ENCODE measurements around the gene AQP4. TPM values are rescaled to one million over a fixed set of nuclear protein-coding genes. Genes with fewer than 3 reads are reported as not detected.

Gene AQP4
- total RNA-seq, 1 experiment from 2014 or later: not detected

DNA sequence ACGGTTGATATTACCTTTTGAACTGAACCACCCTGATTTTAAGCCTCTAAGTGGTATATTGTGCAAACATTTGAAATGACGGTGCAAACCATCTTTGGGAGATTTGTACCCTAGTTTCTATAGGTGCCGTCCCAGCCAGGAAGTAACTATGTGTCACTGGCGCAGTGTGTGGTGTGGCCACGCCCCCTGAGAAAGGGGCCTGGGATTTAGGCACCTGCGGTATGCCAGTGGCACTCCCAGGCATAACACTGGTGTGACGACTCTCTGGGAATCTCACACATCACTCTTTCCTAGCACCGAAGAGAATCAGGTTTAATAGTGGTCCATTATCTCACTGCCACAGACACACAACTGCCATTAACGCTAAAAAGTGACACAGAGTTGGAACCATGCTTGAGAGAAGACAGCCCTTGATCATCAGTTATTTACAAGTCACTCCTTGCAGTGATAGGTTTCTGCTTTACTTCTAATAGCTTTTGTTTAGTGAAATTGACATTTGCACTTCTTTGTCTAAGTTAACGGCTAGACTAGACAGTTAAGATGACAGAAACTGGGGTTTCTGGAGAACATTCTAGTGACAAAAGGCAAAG lies 11.1 kb downstream of the AQP4 start:
- in situ Hi-C loops (cut with HindIII; ENCODE audit: low pct_unique_long_range_greater_than_20kb, low sequenced_read_pairs): no loop called here
- intact Hi-C loops (cut with micrococcal nuclease; ENCODE audit: unreplicated experiment): no loop called here
- Histone ChIP-seq H3K4me1 (ENCODE audit: control insufficient read depth, insufficient read depth, low read length) (no peaks in the 10 kb centered on the region), H3K27me3 (ENCODE audit: control insufficient read depth, insufficient read depth, low read length) (no peaks in the 10 kb centered on the region), H3K27ac (ENCODE audit: low read length) (no peak overlapping the region), H3K4me3 (ENCODE audit: low read depth in 2 of 2, low read length in 2 of 2) (no peak overlapping the region), H3K9me3 (ENCODE audit: control insufficient read depth, insufficient read depth, low read depth, low read length) (no peaks in the 10 kb centered on the region), H3K36me3 (ENCODE audit: control insufficient read depth, insufficient read depth, low read length) (no peaks in the 10 kb centered on the region)
- TF ChIP-seq TCF7L2 (IDR thresholded peaks at IDR 0.05; ENCODE audit: low read depth, low read length) (no peak), SIN3A (IDR thresholded peaks at IDR 0.05; ENCODE audit: borderline replicate concordance, insufficient read depth, low read depth, low read length) (no peak), POLR2AphosphoS5 (IDR thresholded peaks at IDR 0.05; ENCODE audit: low read depth, low read length) (no peak), CTCF (IDR thresholded peaks at IDR 0.05) (no peak)
- TF ChIP-seq, protein P1, sequence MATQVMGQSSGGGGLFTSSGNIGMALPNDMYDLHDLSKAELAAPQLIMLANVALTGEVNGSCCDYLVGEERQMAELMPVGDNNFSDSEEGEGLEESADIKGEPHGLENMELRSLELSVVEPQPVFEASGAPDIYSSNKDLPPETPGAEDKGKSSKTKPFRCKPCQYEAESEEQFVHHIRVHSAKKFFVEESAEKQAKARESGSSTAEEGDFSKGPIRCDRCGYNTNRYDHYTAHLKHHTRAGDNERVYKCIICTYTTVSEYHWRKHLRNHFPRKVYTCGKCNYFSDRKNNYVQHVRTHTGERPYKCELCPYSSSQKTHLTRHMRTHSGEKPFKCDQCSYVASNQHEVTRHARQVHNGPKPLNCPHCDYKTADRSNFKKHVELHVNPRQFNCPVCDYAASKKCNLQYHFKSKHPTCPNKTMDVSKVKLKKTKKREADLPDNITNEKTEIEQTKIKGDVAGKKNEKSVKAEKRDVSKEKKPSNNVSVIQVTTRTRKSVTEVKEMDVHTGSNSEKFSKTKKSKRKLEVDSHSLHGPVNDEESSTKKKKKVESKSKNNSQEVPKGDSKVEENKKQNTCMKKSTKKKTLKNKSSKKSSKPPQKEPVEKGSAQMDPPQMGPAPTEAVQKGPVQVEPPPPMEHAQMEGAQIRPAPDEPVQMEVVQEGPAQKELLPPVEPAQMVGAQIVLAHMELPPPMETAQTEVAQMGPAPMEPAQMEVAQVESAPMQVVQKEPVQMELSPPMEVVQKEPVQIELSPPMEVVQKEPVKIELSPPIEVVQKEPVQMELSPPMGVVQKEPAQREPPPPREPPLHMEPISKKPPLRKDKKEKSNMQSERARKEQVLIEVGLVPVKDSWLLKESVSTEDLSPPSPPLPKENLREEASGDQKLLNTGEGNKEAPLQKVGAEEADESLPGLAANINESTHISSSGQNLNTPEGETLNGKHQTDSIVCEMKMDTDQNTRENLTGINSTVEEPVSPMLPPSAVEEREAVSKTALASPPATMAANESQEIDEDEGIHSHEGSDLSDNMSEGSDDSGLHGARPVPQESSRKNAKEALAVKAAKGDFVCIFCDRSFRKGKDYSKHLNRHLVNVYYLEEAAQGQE (IDR thresholded peaks at IDR 0.05; ENCODE audit: insufficient read depth in 1 of 2, low read depth in 2 of 2, low read length in 1 of 2): no peak
- ChIA-PET POLR2A (no interaction called here), CTCF (no interaction called here)
- ATAC-seq (no peak), DNase-seq (ENCODE audit: low read depth, low spot score) (no peak)
- BruUV-seq (replicated peaks): no TSS peak

DNA sequence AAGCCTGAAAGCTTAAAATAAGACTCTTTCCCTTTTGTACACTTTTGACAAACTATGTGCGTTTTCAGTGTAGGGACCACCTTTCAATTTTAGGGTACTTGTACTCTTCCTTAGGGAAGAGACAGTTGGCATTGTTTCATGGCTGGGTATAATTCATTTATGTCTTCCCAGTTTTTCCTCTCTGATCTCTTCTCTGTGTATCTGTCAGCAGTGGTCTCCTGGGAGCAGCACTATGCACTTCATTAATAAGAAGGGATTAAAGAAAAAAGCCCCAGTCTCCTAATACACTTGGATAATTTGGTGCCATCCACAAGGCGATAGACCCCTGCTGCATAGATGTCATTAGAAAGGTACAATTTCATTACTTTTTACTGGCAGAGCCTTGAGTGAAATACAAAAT lies 12.1 kb downstream of the AQP4 start:
- Histone ChIP-seq H3K4me1 (ENCODE audit: control insufficient read depth, insufficient read depth, low read length) (no peaks in the 10 kb centered on the region), H3K4me3 (ENCODE audit: low read depth in 2 of 2, low read length in 2 of 2) (no peak overlapping the region), H3K9me3 (ENCODE audit: control insufficient read depth, insufficient read depth, low read depth, low read length) (no peaks in the 10 kb centered on the region), H3K27me3 (ENCODE audit: control insufficient read depth, insufficient read depth, low read length) (no peaks in the 10 kb centered on the region), H3K36me3 (ENCODE audit: control insufficient read depth, insufficient read depth, low read length) (no peaks in the 10 kb centered on the region), H3K27ac (ENCODE audit: low read length) (no peak overlapping the region)
- ATAC-seq (no peak), DNase-seq (ENCODE audit: low read depth, low spot score) (no peak)
- in situ Hi-C loops (cut with HindIII; ENCODE audit: low pct_unique_long_range_greater_than_20kb, low sequenced_read_pairs): no loop called here
- intact Hi-C loops (cut with micrococcal nuclease; ENCODE audit: unreplicated experiment): no loop called here
- TF ChIP-seq SIN3A (IDR thresholded peaks at IDR 0.05; ENCODE audit: borderline replicate concordance, insufficient read depth, low read depth, low read length): no peak
- no peak for TF ChIP-seq POLR2AphosphoS5 (IDR thresholded peaks at IDR 0.05; ENCODE audit: low read depth, low read length)
- TF ChIP-seq, protein P1 (IDR thresholded peaks at IDR 0.05; ENCODE audit: insufficient read depth in 1 of 2, low read depth in 2 of 2, low read length in 1 of 2): no peak
- no peak for TF ChIP-seq CTCF (IDR thresholded peaks at IDR 0.05)
- TF ChIP-seq TCF7L2 (IDR thresholded peaks at IDR 0.05; ENCODE audit: low read depth, low read length): no peak
- no TSS peak for BruUV-seq (replicated peaks)
- POLR2A ChIA-PET: no interaction called here
- CTCF ChIA-PET: no interaction called here

All from Panc1 (cell line).